Measurements from ENCODE around the gene GBF1. TPM values are rescaled to one million over a fixed set of nuclear protein-coding genes. Genes with fewer than 3 reads are reported as not detected.

Gene GBF1
- total and polyA plus RNA-seq, 2 of the 13 experiments (the other 11 are each of a cell fraction or from before 2014, with no cell fraction given) = 17.1 to 21.9 TPM

- no peak for TF ChIP-seq MATR3 (CRISPR knock-in tag; IDR thresholded peaks at IDR 0.05)
- no peak for TF ChIP-seq MLXIP (CRISPR knock-in tag; IDR thresholded peaks at IDR 0.05; ENCODE audit: borderline replicate concordance)
- 0 out of 2 replicates have a peak, but pooled peaks have one; percentile 27 for TF ChIP-seq ZNF792 (CRISPR knock-in tag; IDR thresholded peaks at IDR 0.05)
- no peak for TF ChIP-seq GTF3A (CRISPR knock-in tag; conservative IDR thresholded peaks at IDR 0.05)
- no peak for TF ChIP-seq PLSCR1 (CRISPR knock-in tag; IDR thresholded peaks at IDR 0.05; ENCODE audit: borderline replicate concordance)
- no peak for TF ChIP-seq ZMYM2 (CRISPR knock-in tag; IDR thresholded peaks at IDR 0.05)
- peak; percentile 94 for TF ChIP-seq ZNF430 (CRISPR knock-in tag; IDR thresholded peaks at IDR 0.05)
- no peak for TF ChIP-seq ZNF318 (CRISPR knock-in tag; IDR thresholded peaks at IDR 0.05)
- TF ChIP-seq ZGPAT (CRISPR knock-in tag; IDR thresholded peaks at IDR 0.05) = peak; percentile 80
- peak; percentile 73 for TF ChIP-seq MXD3 (CRISPR knock-in tag; IDR thresholded peaks at IDR 0.05)
- no peak for TF ChIP-seq MAFK (conservative IDR thresholded peaks at IDR 0.05 in 1 of 2, IDR thresholded peaks at IDR 0.05 in 1 of 2; ENCODE audit: low read length in 2 of 2)
- no peak for TF ChIP-seq SNAPC2 (CRISPR knock-in tag; IDR thresholded peaks at IDR 0.05)
- TF ChIP-seq KLF15 (CRISPR knock-in tag; IDR thresholded peaks at IDR 0.05; ENCODE audit: borderline replicate concordance) = 0 out of 2 replicates have a peak, but pooled peaks have one; percentile 28
- 0 out of 2 replicates have a peak, but pooled peaks have one; percentile 33 for TF ChIP-seq ZNF232 (CRISPR knock-in tag; IDR thresholded peaks at IDR 0.05; ENCODE audit: borderline replicate concordance)
Observed at GRCh38 chr10:102245082-102245931, at the start of gene GBF1 (continued).
